DOHH2 (cell line): ENCODE measurements around the gene MCUB.
A peak's percentile ranks its signal among the peaks of the same experiment; 100 is the strongest.

Source experiments
- H3F3A ChIP-seq: fragments of 200-600 bp; sonication (generic), shearing (Covaris generic); 2 replicates; pipeline ENCODE4 v1.6.0; 2016; ENCODE audit warnings: antibody characterized with exemption, mild to moderate bottlenecking; ENCODE audit not compliant: control insufficient read depth, insufficient read depth
- H3K27ac ChIP-seq: fragments of 200-600 bp; sonication (generic); 2 replicates; pipeline ENCODE4 v1.5.1; 2014; ENCODE audit warnings: low read depth, mild to moderate bottlenecking, low read length, moderate library complexity
- H3K27me3 ChIP-seq: fragments of 200-600 bp; sonication (generic); 2 replicates; pipeline ENCODE4 v1.6.1; 2014; ENCODE audit warnings: mild to moderate bottlenecking, low read length, mixed read lengths; ENCODE audit not compliant: control insufficient read depth
- H3K36me3 ChIP-seq: fragments of 200-600 bp; sonication (generic); 2 replicates; pipeline ENCODE4 v1.6.1; 2014; ENCODE audit warnings: mild to moderate bottlenecking, low read length, moderate library complexity, mixed read lengths; ENCODE audit not compliant: control insufficient read depth
- H3K4me1 ChIP-seq: fragments of 200-600 bp; sonication (generic); 2 replicates; pipeline ENCODE4 v1.6.1; 2014; ENCODE audit warnings: mild to moderate bottlenecking, low read length, mixed read lengths; ENCODE audit not compliant: control insufficient read depth
- H3K4me2 ChIP-seq: fragments of 200-600 bp; sonication (generic); 2 replicates; pipeline ENCODE4 v1.6.0; 2014; ENCODE audit warnings: mild to moderate bottlenecking, low read length, moderate library complexity
- H3K4me3 ChIP-seq: fragments of 200-600 bp; sonication (generic); 2 replicates; pipeline ENCODE4 v1.5.1; 2014; ENCODE audit warnings: mild to moderate bottlenecking, low read length, mixed read lengths
- H3K79me2 ChIP-seq: fragments of 200-600 bp; sonication (generic); 2 replicates; pipeline ENCODE4 v1.6.1; 2014; ENCODE audit warnings: mild to moderate bottlenecking, low read length, mixed read lengths; ENCODE audit not compliant: control insufficient read depth
- H3K9me2 ChIP-seq: fragments of 200-600 bp; sonication (generic); replicated peaks from 2 replicates; pipeline ENCODE4 v1.6.1; 2014; ENCODE audit warnings: mild to moderate bottlenecking, low read length, mixed read lengths; ENCODE audit not compliant: control insufficient read depth
- H3K9me3 ChIP-seq: fragments of 200-600 bp; sonication (generic); 2 replicates; pipeline ENCODE4 v1.6.1; 2014; ENCODE audit warnings: antibody characterized with exemption, low read length, mixed read lengths; ENCODE audit not compliant: control insufficient read depth, insufficient read depth
- H4K20me1 ChIP-seq: fragments of 200-600 bp; sonication (generic); 2 replicates; pipeline ENCODE4 v1.6.0; 2014; ENCODE audit warnings: low read depth, mild to moderate bottlenecking, antibody characterized with exemption, low read length, moderate library complexity; ENCODE audit not compliant: control insufficient read depth, insufficient read depth
- EZH2phosphoT487 ChIP-seq: fragments of 200-600 bp; sonication (generic); IDR thresholded peaks from 2 replicates; pipeline ENCODE4 v1.6.1; 2017; ENCODE audit warnings: borderline replicate concordance, mild to moderate bottlenecking, antibody characterized with exemption, low read length, moderate library complexity, mixed read lengths
- TF ChIP-seq, protein P1 (sequence below): fragments of 200-600 bp; sonication (generic); IDR thresholded peaks from one replicate; pipeline ENCODE4 v1.5.1; 2014; ENCODE audit warnings: antibody characterized with exemption, mild to moderate bottlenecking, low read depth, low read length; ENCODE audit not compliant: poor library complexity, severe bottlenecking

MCUB gene

DNA sequence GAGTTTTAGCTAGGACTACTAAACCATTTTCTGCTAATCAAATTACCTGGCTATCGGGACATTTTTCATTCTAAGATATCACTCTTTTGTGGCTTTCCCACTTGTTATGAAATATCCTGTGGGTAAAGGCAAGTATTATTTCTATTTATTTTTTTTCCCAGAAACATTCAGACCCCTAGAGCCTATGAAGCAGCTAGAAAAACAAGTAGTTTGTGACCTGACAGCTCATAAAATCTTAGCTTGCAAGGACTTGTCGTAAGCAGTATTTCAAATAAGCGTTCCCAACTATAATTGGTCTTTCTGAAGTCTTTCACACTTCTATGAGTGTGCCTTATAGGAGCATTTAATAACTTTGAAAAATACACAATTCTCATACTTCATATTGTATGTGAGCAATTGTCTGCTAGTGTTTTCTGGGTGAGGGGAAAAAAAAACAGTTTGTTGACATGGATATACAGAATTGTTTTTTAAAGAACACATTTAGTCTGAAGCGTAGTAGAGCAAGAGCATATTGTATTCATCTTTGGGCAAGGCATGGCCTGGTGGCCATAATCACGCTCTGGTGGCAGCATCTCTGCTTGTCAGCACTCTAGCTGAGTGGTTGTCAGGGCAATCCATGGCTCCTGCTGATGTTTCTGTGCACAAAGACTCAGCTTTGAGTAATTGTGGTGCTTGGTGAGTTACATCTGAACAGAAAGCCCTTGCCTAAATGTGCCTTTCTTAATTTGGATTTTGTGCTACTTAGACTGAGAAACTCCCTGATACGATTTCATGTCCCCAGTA lies 2.6 kb downstream of the MCUB start:
- H4K20me1 ChIP-seq, result peaks cover 11% of the 10 kb centered on the region; the same call in 1 of the 2 replicates
- peak overlapping the region; percentile 96; the same call in 1 of the 2 replicates for H3K27ac ChIP-seq
- H3K9me2 ChIP-seq, result no peaks in the 10 kb centered on the region
- H3K4me1 ChIP-seq, result peaks cover 70% of the 10 kb centered on the region
- peaks cover 80% of the 10 kb centered on the region for H3K79me2 ChIP-seq
- peak overlapping the region; percentile 85 for H3K4me2 ChIP-seq
- H3F3A ChIP-seq, result peaks cover 13% of the 10 kb centered on the region
- H3K4me3 ChIP-seq, result peak overlapping the region; percentile 89
- no peaks in the 10 kb centered on the region for H3K27me3 ChIP-seq
- TF ChIP-seq EZH2phosphoT487, result no peak
- TF ChIP-seq, protein P1, sequence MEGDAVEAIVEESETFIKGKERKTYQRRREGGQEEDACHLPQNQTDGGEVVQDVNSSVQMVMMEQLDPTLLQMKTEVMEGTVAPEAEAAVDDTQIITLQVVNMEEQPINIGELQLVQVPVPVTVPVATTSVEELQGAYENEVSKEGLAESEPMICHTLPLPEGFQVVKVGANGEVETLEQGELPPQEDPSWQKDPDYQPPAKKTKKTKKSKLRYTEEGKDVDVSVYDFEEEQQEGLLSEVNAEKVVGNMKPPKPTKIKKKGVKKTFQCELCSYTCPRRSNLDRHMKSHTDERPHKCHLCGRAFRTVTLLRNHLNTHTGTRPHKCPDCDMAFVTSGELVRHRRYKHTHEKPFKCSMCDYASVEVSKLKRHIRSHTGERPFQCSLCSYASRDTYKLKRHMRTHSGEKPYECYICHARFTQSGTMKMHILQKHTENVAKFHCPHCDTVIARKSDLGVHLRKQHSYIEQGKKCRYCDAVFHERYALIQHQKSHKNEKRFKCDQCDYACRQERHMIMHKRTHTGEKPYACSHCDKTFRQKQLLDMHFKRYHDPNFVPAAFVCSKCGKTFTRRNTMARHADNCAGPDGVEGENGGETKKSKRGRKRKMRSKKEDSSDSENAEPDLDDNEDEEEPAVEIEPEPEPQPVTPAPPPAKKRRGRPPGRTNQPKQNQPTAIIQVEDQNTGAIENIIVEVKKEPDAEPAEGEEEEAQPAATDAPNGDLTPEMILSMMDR, result no peak
- peaks cover 47% of the 10 kb centered on the region for H3K36me3 ChIP-seq
- H3K9me3 ChIP-seq, result peaks cover 8% of the 10 kb centered on the region; the same call in 1 of the 2 replicates

GRCh38 chr4:109571494-109571893 lies 11.4 kb downstream of the MCUB start:
- no peaks in the 10 kb centered on the region for H3K9me3 ChIP-seq
- H3K79me2 ChIP-seq, result peaks cover 99% of the 10 kb centered on the region
- no peaks in the 10 kb centered on the region for H3K9me2 ChIP-seq
- no peak overlapping the region for H3K4me3 ChIP-seq
- H3K36me3 ChIP-seq, result peaks cover 14% of the 10 kb centered on the region; the same call in 1 of the 2 replicates
- H4K20me1 ChIP-seq, result peaks cover 9% of the 10 kb centered on the region; the same call in 1 of the 2 replicates
- H3F3A ChIP-seq, result peaks cover 3% of the 10 kb centered on the region
- TF ChIP-seq, protein P1, result no peak
- TF ChIP-seq EZH2phosphoT487, result no peak
- peaks cover 47% of the 10 kb centered on the region for H3K4me1 ChIP-seq
- H3K4me2 ChIP-seq, result no peak overlapping the region
- no peaks in the 10 kb centered on the region for H3K27me3 ChIP-seq
- no peak overlapping the region for H3K27ac ChIP-seq

DNA sequence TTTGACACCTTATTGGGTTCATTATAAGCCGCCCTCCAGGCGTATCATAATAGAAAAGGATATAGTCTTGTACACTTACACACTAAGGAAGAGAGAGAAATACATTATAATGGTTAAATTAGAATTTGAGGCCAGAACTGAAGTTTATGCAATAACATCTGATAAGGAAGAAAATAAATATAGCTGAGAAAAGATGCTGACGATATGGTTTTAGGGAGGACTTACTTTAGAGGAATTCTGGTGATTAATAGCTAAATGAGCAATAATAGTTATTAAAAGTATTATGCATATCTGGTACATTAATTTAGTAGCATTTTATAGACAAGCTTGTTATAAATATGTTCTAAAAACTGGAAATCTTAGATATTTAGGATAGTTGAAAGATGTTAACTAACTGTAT lies 12.1 kb downstream of the MCUB start:
- H3K9me3 ChIP-seq, result no peaks in the 10 kb centered on the region
- H3K27me3 ChIP-seq, result no peaks in the 10 kb centered on the region
- H3F3A ChIP-seq, result no peaks in the 10 kb centered on the region
- H4K20me1 ChIP-seq, result peaks cover 9% of the 10 kb centered on the region; the same call in 1 of the 2 replicates
- H3K36me3 ChIP-seq, result peaks cover 14% of the 10 kb centered on the region; the same call in 1 of the 2 replicates
- no peaks in the 10 kb centered on the region for H3K9me2 ChIP-seq
- no peak for TF ChIP-seq EZH2phosphoT487
- TF ChIP-seq, protein P1, result no peak
- no peak overlapping the region for H3K4me3 ChIP-seq
- H3K4me2 ChIP-seq, result no peak overlapping the region
- peaks cover 99% of the 10 kb centered on the region for H3K79me2 ChIP-seq
- peaks cover 42% of the 10 kb centered on the region for H3K4me1 ChIP-seq
- no peak overlapping the region for H3K27ac ChIP-seq
